GM12878 (cell line): Measurements from ENCODE around the gene SNX17. TPM values are rescaled to one million over a fixed set of nuclear protein-coding genes. Genes with fewer than 3 reads are reported as not detected.

Experiments used
- ATAC-seq: fragments of 200-7000 bp; cut with Tn5 transposase; 3 replicates; pipeline ENCODE4 v1.9.1; 2020; ENCODE audit warnings: mild to moderate bottlenecking, moderate library complexity
- BruUV-seq: library from RNA; stranded (reverse); fragments of 400-500 nt; replicated peaks from 2 replicates; lab custom pipeline; 2021; lab: Mats Ljungman, UMichigan
- CTCF ChIA-PET: fragments of 300-600 bp; sonication (Branson Sonifier 250); formaldehyde crosslinking; extraction: SDS; loops from one replicate; lab custom pipeline; 2021; ENCODE audit warnings: inconsistent platforms; lab: Yijun Ruan, JAX
- POLR2A ChIA-PET: fragments of 350-600 bp; formaldehyde crosslinking; extraction: SDS; loops from one replicate; lab custom pipeline; 2021; ENCODE audit warnings: inconsistent platforms; lab: Charles Lee
- RAD21 ChIA-PET: fragments of 300-600 bp; sonication (Branson Sonifier 250); formaldehyde crosslinking; loops from one replicate; lab custom pipeline; 2023; ENCODE audit warnings: antibody characterized with exemption; ENCODE audit not compliant: unreplicated experiment; lab: Charles Lee
- SMC1A ChIA-PET: fragments of 300-600 bp; sonication (Branson Sonifier 250); formaldehyde crosslinking; loops from one replicate; lab custom pipeline; 2023; ENCODE audit not compliant: unreplicated experiment, uncharacterized antibody; lab: Charles Lee
- DNase-seq: peaks from one replicate; pipeline ENCODE4 v3.0.0-alpha.2; 2011; ENCODE audit warnings: low read depth, low spot score
- FAIRE-seq: peaks from 3 replicates; lab custom pipeline; 2011; peaks lifted over from hg19 to GRCh38; lab: Jason Lieb, UNC
- H2AFZ ChIP-seq: 2 replicates; pipeline ENCODE4 v1.6.0; 2011; ENCODE audit warnings: low read depth, low read length, control low read depth; ENCODE audit not compliant: control insufficient read depth
- H3K27ac ChIP-seq: 2 replicates; pipeline ENCODE4 v1.5.1; 2011; ENCODE audit warnings: control low read depth; ENCODE audit not compliant: control insufficient read depth, insufficient read depth
- H3K27me3 ChIP-seq, 2 experiments: replicated peaks in 1 of 2; 2 replicates each; pipeline versions ENCODE4 v1.6.0 to v1.6.1; 2011; ENCODE audit warnings: low read length in 1 of 2; ENCODE audit not compliant: control insufficient read depth in 2 of 2, insufficient read depth in 2 of 2
- H3K36me3 ChIP-seq, 2 experiments: 2 replicates each; pipeline ENCODE4 v1.5.1; 2011; ENCODE audit warnings: low read length in 1 of 2; ENCODE audit not compliant: control insufficient read depth in 2 of 2, insufficient read depth in 2 of 2
- H3K4me1 ChIP-seq: 2 replicates; pipeline ENCODE4 v1.6.1; 2011; ENCODE audit warnings: mild to moderate bottlenecking, low read length, moderate library complexity, mixed read lengths; ENCODE audit not compliant: control insufficient read depth, insufficient read depth
- H3K4me2 ChIP-seq: 2 replicates; pipeline ENCODE4 v1.6.0; 2011; ENCODE audit warnings: control low read depth; ENCODE audit not compliant: control insufficient read depth, insufficient read depth
- H3K4me3 ChIP-seq: fragments of 200-600 bp; sonication (generic); 2 replicates; pipeline ENCODE4 v1.5.1; 2016
- H3K79me2 ChIP-seq: 2 replicates; pipeline ENCODE4 v1.6.0; 2011; ENCODE audit warnings: low read length; ENCODE audit not compliant: control insufficient read depth, insufficient read depth
- H3K9ac ChIP-seq: 2 replicates; pipeline ENCODE4 v1.8.0; 2011; ENCODE audit warnings: low read length, control low read depth, mixed read lengths; ENCODE audit not compliant: control insufficient read depth, insufficient read depth
- H3K9me3 ChIP-seq: replicated peaks from 3 replicates; pipeline ENCODE4 v1.5.1; 2011; ENCODE audit warnings: mild to moderate bottlenecking, low read length; ENCODE audit not compliant: control insufficient read depth, insufficient read depth
- H4K20me1 ChIP-seq: 2 replicates; pipeline ENCODE4 v1.6.0; 2011; ENCODE audit not compliant: control insufficient read depth, insufficient read depth
- BRCA1 ChIP-seq: IDR thresholded peaks from 2 replicates; pipeline ENCODE4 v1.6.1; 2011; ENCODE audit warnings: low read depth, low read length, improper control_type of control experiment
- MEF2B ChIP-seq: fragments of 450-650 bp; IDR thresholded peaks from 2 replicates; pipeline ENCODE4 v1.6.1; 2018; ENCODE audit warnings: mild to moderate bottlenecking, moderate library complexity; ENCODE audit not compliant: partially characterized antibody, poor library complexity, severe bottlenecking
- MTA3 ChIP-seq: IDR thresholded peaks from 2 replicates; pipeline ENCODE4 v1.6.1; 2012; ENCODE audit warnings: low read length, inconsistent platforms, borderline replicate concordance
- RUNX3 ChIP-seq: IDR thresholded peaks from 2 replicates; pipeline ENCODE4 v1.6.1; 2012; ENCODE audit warnings: low read length, inconsistent platforms
- SIN3A ChIP-seq: IDR thresholded peaks from 2 replicates; pipeline ENCODE4 v1.6.1; 2012; ENCODE audit warnings: low read depth, low read length, improper control_type of control experiment
- SMARCA5 ChIP-seq: fragments of 450-650 bp; IDR thresholded peaks from 2 replicates; pipeline ENCODE4 v1.6.1; 2017; ENCODE audit warnings: mild to moderate bottlenecking
- SRF ChIP-seq, 2 experiments: IDR thresholded peaks; 2 replicates each; pipeline ENCODE4 v1.6.1; 2011; ENCODE audit warnings: low read depth in 2 of 2, low read length in 2 of 2, mild to moderate bottlenecking in 1 of 2, moderate library complexity in 1 of 2
- ZBTB4 ChIP-seq: fragments of 450-650 bp; formaldehyde crosslinking; IDR thresholded peaks from 2 replicates; pipeline ENCODE4 v1.4.0; 2022; ENCODE audit warnings: mild to moderate bottlenecking, moderate library complexity
- ZNF217 ChIP-seq: fragments of 450-650 bp; IDR thresholded peaks from 2 replicates; pipeline ENCODE4 v1.6.1; 2017; ENCODE audit warnings: antibody characterized with exemption, mild to moderate bottlenecking
- WGBS: methylation state at CpG from one replicate; pipeline ENCODE4 v1.1.6; 2016; ENCODE audit warnings: low lambda C conversion rate; ENCODE audit not compliant: insufficient replicate concordance, insufficient coverage; ENCODE audit errors: missing lambda C conversion rate; 5-methylcytosine and 5-hydroxymethylcytosine counted together
- in situ Hi-C: fragments of 300-500 bp; cut with MboI; formaldehyde crosslinking; loops from 9 replicates; pipeline ENCODE4 v1.14.3; 2018; ENCODE audit warnings: mixed read lengths
- intact Hi-C: fragments of 100-400 bp; cut with micrococcal nuclease; formaldehyde crosslinking; loops from one replicate; pipeline ENCODE4 v1.14.2; 2022; ENCODE audit not compliant: unreplicated experiment
- polyA plus RNA-seq, 11 experiments: library from polyadenylated mRNA; depleted of rRNA in 4 of 11; unstranded in 6 of 11; stranded (reverse) in 5 of 11; fragments of >200 nt; fragmentation: Nextera tagmentation in 4 of 11; fragmentation: Illumina TruSeq in 1 of 11; extraction: Ambion mirVana in 4 of 11; extraction: Trizol in 1 of 11; gene quantifications; 1 replicate in 1 of 11; 2 replicates in 10 of 11; pipeline versions ENCODE4 v1.2.1 to v1.2.3, GENCODE V29; 2011 to 2016; ENCODE audit warnings: inconsistent platforms in 2 of 11, missing spikeins in 2 of 11, low read depth in 1 of 11
- total RNA-seq, 4 experiments: library from RNA; depleted of rRNA in 3 of 4; stranded (reverse); fragments of >200 nt in 3 of 4; fragmentation: Illumina TruSeq in 1 of 4; extraction: Trizol in 1 of 4; gene quantifications; 2 replicates each; pipeline versions ENCODE4 v1.2.1 to v1.2.3, GENCODE V29; 2013 to 2021
- TF ChIP-seq, protein P1 (sequence below): fragments of 450-650 bp; IDR thresholded peaks from 2 replicates; pipeline ENCODE4 v1.6.1; 2014; ENCODE audit warnings: mild to moderate bottlenecking

Gene SNX17
- total and polyA plus RNA-seq, 10 of the 15 experiments (the other 5 are each of a cell fraction or from before 2014, with no cell fraction given), result 6.5 to 116 (median 84.4) TPM

- ChIA-PET POLR2A (interaction anchor here (0.7 to 1.7 kb wide), 6 partner anchors 11 to 273 kb away, joined by 3 to 5 read pairs (median 4); partner anchors contain the start of genes EIF2B4 and SNX17), RAD21 (interaction anchor here (0.7 kb wide), 3 partner anchors 75 to 93 kb away, joined by 3 to 4 read pairs (median 3); partner anchors contain the start of gene NRBP1), CTCF (interaction anchor here (0.6 to 3.3 kb wide), 8 partner anchors 9 to 329 kb away, joined by 3 to 7 read pairs (median 6); no protein-coding TSS in a partner anchor), SMC1A (interaction anchor here (0.7 to 2.6 kb wide), 4 partner anchors 11 to 18 kb away, joined by 3 to 9 read pairs (median 3); partner anchors contain the start of gene EIF2B4)
- Histone ChIP-seq H2AFZ (no peak overlapping the region), H4K20me1 (no peaks in the 10 kb centered on the region), H3K79me2 (peaks cover 72% of the 10 kb centered on the region), H3K9ac (no peak overlapping the region), H3K4me1 (no peaks in the 10 kb centered on the region; the same call in 1 of the 2 replicates), H3K4me3 (no peak overlapping the region; the same call in 1 of the 2 replicates), H3K36me3 (no peaks in the 10 kb centered on the region; a peak in 1 of 4 replicates), H3K9me3 (no peaks in the 10 kb centered on the region), H3K27ac (no peak overlapping the region), H3K4me2 (peak overlapping the region; percentile 34; the same call in 1 of the 2 replicates), H3K27me3 (no peaks in the 10 kb centered on the region)
- no peak for TF ChIP-seq BRCA1
- TF ChIP-seq MTA3, result no peak
- no peak for TF ChIP-seq SRF (IDR thresholded peaks at IDR 0.05; ENCODE audit: low read depth in 2 of 2, low read length in 2 of 2)
- in situ Hi-C loops (no loop called here), intact Hi-C loops (loop anchor here (10.0 kb wide), 1 partner anchor 139 kb away; the partner anchor contains the start of genes ATRAID, CAD and SLC5A6)
- WGBS, result 92% methylated on average over 7 of the region's 7 CpGs
- BruUV-seq, result no TSS peak
- FAIRE-seq (no peak), DNase-seq (no peak), ATAC-seq (no peak)
These were observed 16.4 kb upstream of the SNX17 start for GRCh38 chr2:27353762-27354596.

DNA sequence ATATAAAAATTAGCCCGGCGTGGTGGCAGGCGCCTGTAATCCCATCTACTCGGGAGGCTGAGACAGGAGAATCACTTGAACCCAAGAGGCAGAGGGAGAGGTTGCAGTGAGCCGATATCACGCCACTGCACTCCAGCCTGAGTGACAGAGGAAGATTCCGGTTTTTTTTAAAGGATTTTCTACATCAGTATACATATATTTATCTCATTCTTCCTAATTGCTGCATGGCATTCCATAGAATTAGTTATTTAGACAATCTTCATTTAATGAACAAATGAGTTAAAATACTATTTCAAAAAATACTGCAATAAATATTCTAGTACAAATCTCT, 15.9 kb upstream of the SNX17 start:
- SMC1A ChIA-PET, result interaction anchor here (0.9 to 2.6 kb wide), 3 partner anchors 11 to 17 kb away, joined by 3 to 9 read pairs (median 3); partner anchors contain the start of gene EIF2B4
- POLR2A ChIA-PET, result interaction anchor here (0.8 to 1.3 kb wide), 4 partner anchors 10 to 17 kb away, joined by 3 to 4 read pairs (median 4); partner anchors contain the start of genes EIF2B4 and SNX17
- no peaks in the 10 kb centered on the region for H3K27me3 ChIP-seq
- no peaks in the 10 kb centered on the region; a peak in 1 of 4 replicates for H3K36me3 ChIP-seq
- FAIRE-seq (no peak), ATAC-seq (no peak), DNase-seq (no peak)
- no peak overlapping the region for H2AFZ ChIP-seq
- CTCF ChIA-PET, result interaction anchor here (0.6 to 3.3 kb wide), 7 partner anchors 8 to 329 kb away, joined by 3 to 7 read pairs (median 5); no protein-coding TSS in a partner anchor
- peak overlapping the region; percentile 34; the same call in 1 of the 2 replicates for H3K4me2 ChIP-seq
- H3K9ac ChIP-seq, result no peak overlapping the region
- no TSS peak for BruUV-seq
- no peak overlapping the region for H3K4me3 ChIP-seq
- H4K20me1 ChIP-seq, result no peaks in the 10 kb centered on the region
- intact Hi-C loops (loop anchor here (10.0 kb wide), 1 partner anchor 140 kb away; the partner anchor contains the start of genes ATRAID, CAD and SLC5A6), in situ Hi-C loops (no loop called here)
- no peaks in the 10 kb centered on the region; the same call in 1 of the 2 replicates for H3K4me1 ChIP-seq
- 98% methylated on average over 7 of the region's 7 CpGs for WGBS
- peaks cover 72% of the 10 kb centered on the region for H3K79me2 ChIP-seq
- H3K9me3 ChIP-seq, result no peaks in the 10 kb centered on the region
- RAD21 ChIA-PET, result interaction anchor here (0.7 kb wide), 2 partner anchors 74 to 76 kb away, joined by 3 to 4 read pairs; partner anchors contain the start of gene NRBP1
- no peak overlapping the region for H3K27ac ChIP-seq
- no peak for TF ChIP-seq ZNF217
- TF ChIP-seq RUNX3, result no peak
- no peak for TF ChIP-seq BRCA1
- TF ChIP-seq SMARCA5, result no peak
- TF ChIP-seq ZBTB4, result no peak
- TF ChIP-seq, protein P1, sequence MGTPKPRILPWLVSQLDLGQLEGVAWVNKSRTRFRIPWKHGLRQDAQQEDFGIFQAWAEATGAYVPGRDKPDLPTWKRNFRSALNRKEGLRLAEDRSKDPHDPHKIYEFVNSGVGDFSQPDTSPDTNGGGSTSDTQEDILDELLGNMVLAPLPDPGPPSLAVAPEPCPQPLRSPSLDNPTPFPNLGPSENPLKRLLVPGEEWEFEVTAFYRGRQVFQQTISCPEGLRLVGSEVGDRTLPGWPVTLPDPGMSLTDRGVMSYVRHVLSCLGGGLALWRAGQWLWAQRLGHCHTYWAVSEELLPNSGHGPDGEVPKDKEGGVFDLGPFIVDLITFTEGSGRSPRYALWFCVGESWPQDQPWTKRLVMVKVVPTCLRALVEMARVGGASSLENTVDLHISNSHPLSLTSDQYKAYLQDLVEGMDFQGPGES, result no peak
- no peak for TF ChIP-seq MEF2B
- no peak for TF ChIP-seq SIN3A
